ENCODE data around the gene CD248. TPM values are rescaled to one million over a fixed set of nuclear protein-coding genes. Genes with fewer than 3 reads are reported as not detected.
A peak's percentile ranks its signal among the peaks of the same experiment; 100 is the strongest.

The CD248 gene
- total RNA-seq, 1 donor = 99.1 TPM

DNA sequence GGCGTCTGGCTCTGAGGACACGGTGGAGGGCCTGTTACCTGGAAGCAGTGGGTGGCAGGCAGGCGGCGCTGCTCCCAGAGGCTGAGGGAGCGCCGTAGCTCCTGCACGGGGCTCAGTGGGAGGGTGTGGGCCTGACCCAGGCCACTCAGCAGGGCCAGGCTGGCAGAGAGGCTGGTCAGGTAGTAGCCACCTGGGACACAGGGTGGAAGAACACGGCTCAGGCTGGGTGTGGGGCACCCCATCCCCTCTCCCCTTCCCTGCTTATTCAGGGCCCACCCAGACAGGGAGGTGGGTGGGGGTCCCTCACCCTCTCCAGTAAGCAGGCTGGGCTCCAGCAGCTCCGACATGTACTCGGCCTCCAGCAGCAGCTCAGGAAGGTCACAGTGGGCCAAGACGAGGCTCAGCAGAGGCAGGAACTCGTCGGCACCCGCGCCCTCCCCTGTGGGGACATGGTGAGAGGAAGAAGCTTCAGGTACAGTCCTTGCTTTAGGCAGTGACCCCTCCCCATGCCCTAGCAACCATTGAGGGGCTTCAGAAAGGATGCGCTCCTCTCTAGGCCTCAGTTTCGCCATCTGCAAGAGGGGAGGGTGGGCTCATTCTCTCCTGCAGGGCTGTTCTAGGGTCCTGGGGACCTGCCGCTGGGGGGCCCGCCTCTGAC lies 16.5 kb upstream of the CD248 start:
- no peak for DNase-seq (ENCODE audit: low read depth)
- H3K4me3 ChIP-seq (ENCODE audit: low read depth, low read length) = no peak overlapping the region
- TF ChIP-seq, protein P1, sequence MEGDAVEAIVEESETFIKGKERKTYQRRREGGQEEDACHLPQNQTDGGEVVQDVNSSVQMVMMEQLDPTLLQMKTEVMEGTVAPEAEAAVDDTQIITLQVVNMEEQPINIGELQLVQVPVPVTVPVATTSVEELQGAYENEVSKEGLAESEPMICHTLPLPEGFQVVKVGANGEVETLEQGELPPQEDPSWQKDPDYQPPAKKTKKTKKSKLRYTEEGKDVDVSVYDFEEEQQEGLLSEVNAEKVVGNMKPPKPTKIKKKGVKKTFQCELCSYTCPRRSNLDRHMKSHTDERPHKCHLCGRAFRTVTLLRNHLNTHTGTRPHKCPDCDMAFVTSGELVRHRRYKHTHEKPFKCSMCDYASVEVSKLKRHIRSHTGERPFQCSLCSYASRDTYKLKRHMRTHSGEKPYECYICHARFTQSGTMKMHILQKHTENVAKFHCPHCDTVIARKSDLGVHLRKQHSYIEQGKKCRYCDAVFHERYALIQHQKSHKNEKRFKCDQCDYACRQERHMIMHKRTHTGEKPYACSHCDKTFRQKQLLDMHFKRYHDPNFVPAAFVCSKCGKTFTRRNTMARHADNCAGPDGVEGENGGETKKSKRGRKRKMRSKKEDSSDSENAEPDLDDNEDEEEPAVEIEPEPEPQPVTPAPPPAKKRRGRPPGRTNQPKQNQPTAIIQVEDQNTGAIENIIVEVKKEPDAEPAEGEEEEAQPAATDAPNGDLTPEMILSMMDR (IDR thresholded peaks at IDR 0.05; ENCODE audit: insufficient read depth, low read length) = no peak

DNA sequence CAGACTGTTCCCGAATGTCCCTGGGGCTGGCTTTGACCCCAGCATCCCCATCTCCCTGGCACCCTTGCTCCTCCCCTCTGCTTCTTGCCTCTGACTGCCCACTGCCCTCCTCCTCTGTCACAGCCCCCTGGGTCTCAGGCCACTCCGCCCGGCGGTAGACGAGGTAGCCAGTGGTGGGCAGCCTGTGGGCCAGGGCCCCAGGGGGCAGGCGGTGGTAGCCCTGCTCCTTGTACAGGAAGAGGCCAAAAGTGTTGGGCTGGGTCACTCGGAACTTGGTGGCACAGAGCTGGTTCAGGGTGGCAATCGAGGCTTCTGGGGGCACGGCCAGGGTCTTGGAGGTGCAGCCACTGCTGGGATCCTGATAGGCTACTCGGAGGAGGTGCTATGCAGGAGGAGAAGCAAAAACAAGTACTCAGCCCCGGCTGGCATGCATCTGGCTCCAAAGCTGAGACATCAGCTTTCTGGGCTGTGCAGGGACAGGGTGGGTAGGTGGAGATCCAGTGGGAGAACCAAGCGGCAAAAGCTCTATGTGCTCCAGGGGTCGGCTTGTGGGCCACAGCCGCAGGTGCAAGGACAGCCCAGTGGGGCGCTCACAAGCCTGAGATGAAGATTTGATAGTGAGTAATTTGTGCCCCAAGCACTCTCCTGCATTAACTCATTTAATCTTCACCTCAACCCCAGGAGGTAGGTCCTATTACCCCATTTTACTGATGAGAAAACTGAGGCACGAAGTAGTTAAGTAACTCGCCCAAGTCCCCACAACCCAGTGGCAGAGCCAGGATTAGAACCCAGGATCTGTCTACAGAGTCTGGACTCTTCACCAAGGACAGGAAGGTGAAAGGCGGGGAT lies 15.8 kb upstream of the CD248 start:
- no peak for DNase-seq (ENCODE audit: low read depth)
- TF ChIP-seq, protein P1 (IDR thresholded peaks at IDR 0.05; ENCODE audit: insufficient read depth, low read length) = no peak
- no peak overlapping the region for H3K4me3 ChIP-seq (ENCODE audit: low read depth, low read length)

DNA sequence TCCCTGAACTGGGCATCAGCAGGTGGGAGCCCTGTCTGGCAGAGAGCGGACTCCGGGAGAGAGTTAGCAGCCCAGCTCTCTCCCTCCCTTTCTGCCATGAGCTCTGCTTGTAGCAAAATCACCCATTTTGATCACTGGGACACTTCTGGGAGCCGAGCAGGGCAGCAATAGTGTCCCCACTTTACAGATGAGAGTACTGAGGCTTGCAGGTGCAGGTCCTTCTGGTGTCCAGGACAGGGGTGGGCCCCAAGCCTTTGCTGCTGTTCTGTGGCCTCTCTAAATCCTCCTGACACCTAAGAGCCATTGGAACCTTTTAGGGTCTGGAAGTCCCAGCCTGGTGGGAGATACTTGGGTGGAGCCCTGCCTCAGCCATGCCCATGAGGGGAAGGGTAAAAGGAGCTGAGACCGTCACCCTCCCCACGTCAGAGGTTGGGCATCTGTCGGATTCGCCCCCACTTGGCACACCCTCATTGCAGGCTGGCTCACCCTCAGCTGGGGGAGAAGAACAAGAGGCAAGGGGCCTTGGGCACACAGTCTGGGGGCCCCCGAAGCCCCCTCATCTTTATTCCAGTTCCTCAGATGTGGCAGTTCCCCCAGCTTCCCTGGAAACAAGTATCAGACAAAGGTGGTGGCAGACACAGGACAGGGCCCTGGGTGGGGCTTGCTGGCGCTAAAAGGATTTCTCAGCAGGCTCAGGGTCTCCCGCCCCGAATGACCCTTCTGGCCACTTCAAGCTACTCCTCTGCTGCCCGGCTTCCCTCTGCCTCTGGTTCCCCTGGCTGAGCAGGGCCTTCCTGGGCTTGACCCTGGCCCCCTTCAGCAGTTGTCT lies 14.9 kb upstream of the CD248 start:
- TF ChIP-seq, protein P1 (IDR thresholded peaks at IDR 0.05; ENCODE audit: insufficient read depth, low read length) = no peak
- H3K4me3 ChIP-seq (ENCODE audit: low read depth, low read length) = no peak overlapping the region
- no peak for DNase-seq (ENCODE audit: low read depth)

DNA sequence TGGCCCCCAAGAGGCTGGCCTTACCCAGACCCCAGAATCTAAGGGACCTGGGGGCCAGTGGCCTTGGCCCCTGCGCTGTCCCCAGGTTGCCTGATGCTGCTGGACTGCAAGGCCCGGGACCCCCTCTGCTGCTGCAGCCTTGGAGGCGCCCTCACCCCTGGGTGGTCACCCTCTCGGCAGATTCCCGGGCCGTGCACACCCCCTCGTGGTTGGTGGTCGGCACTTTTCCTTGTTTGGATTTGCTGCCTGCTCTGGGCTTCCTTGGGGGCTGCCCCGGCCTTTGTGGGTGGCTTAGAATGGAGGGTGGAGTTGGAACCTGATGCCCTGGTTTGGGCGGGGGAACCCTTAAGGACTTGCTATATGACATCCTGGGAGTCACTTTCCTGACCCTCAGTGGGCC lies 14.1 kb upstream of the CD248 start:
- no peak for DNase-seq (ENCODE audit: low read depth)
- no peak overlapping the region for H3K4me3 ChIP-seq (ENCODE audit: low read depth, low read length)
- TF ChIP-seq, protein P1 (IDR thresholded peaks at IDR 0.05; ENCODE audit: insufficient read depth, low read length) = no peak

GRCh38 chr11:66329165-66329673 lies 12.4 kb upstream of the CD248 start:
- no peak for DNase-seq (ENCODE audit: low read depth)
- TF ChIP-seq, protein P1 (IDR thresholded peaks at IDR 0.05; ENCODE audit: insufficient read depth, low read length) = no peak
- no peak overlapping the region for H3K4me3 ChIP-seq (ENCODE audit: low read depth, low read length)

GRCh38 chr11:66328302-66329144 lies 11.7 kb upstream of the CD248 start:
- peak; percentile 77 for DNase-seq (ENCODE audit: low read depth)
- TF ChIP-seq, protein P1 (IDR thresholded peaks at IDR 0.05; ENCODE audit: insufficient read depth, low read length) = peak; percentile 94

More at GRCh38 chr11:66328302-66329144, 11.7 kb upstream of the CD248 start:
- H3K4me3 ChIP-seq (ENCODE audit: low read depth, low read length) = no peak overlapping the region
